Esophagus muscularis mucosa (tissue), 3 donors: ENCODE data around the gene PDSS2.

Experiments
- POLR2A ChIP-seq: fragments of 450-650 bp; IDR thresholded peaks from one replicate; pipeline ENCODE4 v1.6.1; 2017; ENCODE audit warnings: antibody characterized with exemption, moderate library complexity, mild to moderate bottlenecking, low read depth
- TF ChIP-seq, protein P1 (sequence below), 3 experiments: fragments of 200-600 bp in 2 of 3; fragments of 450-650 bp in 1 of 3; sonication (generic) in 2 of 3; IDR thresholded peaks; one replicate each; pipeline ENCODE4 v1.5.1; 2017 to 2019; ENCODE audit warnings: antibody characterized with exemption in 3 of 3, mild to moderate bottlenecking in 2 of 3, moderate library complexity in 1 of 3

GRCh38 chr6:107328081-107328480, 131.3 kb downstream of the PDSS2 start:
- TF ChIP-seq, protein P1, sequence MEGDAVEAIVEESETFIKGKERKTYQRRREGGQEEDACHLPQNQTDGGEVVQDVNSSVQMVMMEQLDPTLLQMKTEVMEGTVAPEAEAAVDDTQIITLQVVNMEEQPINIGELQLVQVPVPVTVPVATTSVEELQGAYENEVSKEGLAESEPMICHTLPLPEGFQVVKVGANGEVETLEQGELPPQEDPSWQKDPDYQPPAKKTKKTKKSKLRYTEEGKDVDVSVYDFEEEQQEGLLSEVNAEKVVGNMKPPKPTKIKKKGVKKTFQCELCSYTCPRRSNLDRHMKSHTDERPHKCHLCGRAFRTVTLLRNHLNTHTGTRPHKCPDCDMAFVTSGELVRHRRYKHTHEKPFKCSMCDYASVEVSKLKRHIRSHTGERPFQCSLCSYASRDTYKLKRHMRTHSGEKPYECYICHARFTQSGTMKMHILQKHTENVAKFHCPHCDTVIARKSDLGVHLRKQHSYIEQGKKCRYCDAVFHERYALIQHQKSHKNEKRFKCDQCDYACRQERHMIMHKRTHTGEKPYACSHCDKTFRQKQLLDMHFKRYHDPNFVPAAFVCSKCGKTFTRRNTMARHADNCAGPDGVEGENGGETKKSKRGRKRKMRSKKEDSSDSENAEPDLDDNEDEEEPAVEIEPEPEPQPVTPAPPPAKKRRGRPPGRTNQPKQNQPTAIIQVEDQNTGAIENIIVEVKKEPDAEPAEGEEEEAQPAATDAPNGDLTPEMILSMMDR (IDR thresholded peaks at IDR 0.05): no peak
- no peak for TF ChIP-seq POLR2A
